Adipocyte (in vitro differentiated cells): ENCODE measurements around the gene CLUH.

ENCODE experiments used
- DNase-seq: peaks from one replicate; pipeline ENCODE4 v3.0.0-alpha.2; 2015; ENCODE audit warnings: low read depth
- H3K27me3 ChIP-seq: replicated peaks from 2 replicates; pipeline ENCODE4 v1.7.0; 2013; ENCODE audit warnings: mild to moderate bottlenecking, low read length, moderate library complexity; ENCODE audit not compliant: control insufficient read depth, insufficient read depth
- H3K36me3 ChIP-seq: 2 replicates; pipeline ENCODE4 v1.7.0; 2013; ENCODE audit warnings: low read length, mild to moderate bottlenecking, moderate library complexity; ENCODE audit not compliant: control insufficient read depth, insufficient read depth, severe bottlenecking
- H3K4me1 ChIP-seq: 2 replicates; pipeline ENCODE4 v1.7.0; 2013; ENCODE audit warnings: mild to moderate bottlenecking, low read length, moderate library complexity; ENCODE audit not compliant: control insufficient read depth, insufficient read depth
- H3K4me3 ChIP-seq: 2 replicates; pipeline ENCODE4 v1.7.0; 2013; ENCODE audit warnings: mild to moderate bottlenecking, low read length, moderate library complexity
- H3K9ac ChIP-seq: 2 replicates; pipeline ENCODE4 v1.7.0; 2013; ENCODE audit warnings: mild to moderate bottlenecking, low read length, moderate library complexity
- H3K9me3 ChIP-seq: 2 replicates; pipeline ENCODE4 v1.7.0; 2013; ENCODE audit warnings: mild to moderate bottlenecking, low read length, moderate library complexity; ENCODE audit not compliant: control insufficient read depth

Gene CLUH, protein sequence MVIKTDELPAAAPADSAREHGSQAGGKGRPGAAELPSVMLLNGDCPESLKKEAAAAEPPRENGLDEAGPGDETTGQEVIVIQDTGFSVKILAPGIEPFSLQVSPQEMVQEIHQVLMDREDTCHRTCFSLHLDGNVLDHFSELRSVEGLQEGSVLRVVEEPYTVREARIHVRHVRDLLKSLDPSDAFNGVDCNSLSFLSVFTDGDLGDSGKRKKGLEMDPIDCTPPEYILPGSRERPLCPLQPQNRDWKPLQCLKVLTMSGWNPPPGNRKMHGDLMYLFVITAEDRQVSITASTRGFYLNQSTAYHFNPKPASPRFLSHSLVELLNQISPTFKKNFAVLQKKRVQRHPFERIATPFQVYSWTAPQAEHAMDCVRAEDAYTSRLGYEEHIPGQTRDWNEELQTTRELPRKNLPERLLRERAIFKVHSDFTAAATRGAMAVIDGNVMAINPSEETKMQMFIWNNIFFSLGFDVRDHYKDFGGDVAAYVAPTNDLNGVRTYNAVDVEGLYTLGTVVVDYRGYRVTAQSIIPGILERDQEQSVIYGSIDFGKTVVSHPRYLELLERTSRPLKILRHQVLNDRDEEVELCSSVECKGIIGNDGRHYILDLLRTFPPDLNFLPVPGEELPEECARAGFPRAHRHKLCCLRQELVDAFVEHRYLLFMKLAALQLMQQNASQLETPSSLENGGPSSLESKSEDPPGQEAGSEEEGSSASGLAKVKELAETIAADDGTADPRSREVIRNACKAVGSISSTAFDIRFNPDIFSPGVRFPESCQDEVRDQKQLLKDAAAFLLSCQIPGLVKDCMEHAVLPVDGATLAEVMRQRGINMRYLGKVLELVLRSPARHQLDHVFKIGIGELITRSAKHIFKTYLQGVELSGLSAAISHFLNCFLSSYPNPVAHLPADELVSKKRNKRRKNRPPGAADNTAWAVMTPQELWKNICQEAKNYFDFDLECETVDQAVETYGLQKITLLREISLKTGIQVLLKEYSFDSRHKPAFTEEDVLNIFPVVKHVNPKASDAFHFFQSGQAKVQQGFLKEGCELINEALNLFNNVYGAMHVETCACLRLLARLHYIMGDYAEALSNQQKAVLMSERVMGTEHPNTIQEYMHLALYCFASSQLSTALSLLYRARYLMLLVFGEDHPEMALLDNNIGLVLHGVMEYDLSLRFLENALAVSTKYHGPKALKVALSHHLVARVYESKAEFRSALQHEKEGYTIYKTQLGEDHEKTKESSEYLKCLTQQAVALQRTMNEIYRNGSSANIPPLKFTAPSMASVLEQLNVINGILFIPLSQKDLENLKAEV (N-terminal part only)

DNA sequence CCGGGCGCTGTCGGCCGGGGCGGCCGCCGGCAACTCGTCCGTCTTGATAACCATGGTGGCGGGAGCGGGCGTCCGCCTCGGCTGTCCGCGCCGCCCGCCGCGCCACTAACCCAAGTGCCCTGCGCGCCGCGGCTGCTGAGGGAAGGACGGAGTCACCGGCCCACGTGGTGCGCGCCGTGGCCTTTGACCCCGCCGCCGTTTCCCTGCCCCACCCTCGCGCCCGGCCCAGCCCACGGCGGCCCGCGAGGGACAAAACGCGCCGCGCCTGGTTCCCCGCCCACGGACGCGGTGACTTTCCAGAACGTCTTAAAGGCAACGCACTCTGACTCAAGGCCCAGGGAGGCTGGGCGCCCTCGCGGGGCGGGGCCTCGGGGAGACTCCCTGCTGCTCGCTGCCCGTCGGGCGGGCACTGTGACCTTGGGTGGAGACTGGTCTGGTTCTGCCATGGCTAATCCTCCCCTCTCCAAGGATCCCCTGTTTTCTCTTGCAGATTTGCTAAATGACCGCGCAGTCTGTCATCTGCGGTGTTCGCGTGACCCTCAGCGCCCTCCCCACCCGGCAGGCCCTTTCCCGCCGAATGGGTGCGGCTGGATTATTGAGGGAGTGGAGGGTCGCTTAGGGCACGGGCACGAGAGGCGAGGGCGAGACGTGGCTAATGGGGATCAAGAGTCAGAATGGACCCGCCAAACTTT, at the start of gene CLUH:
CLUH (minus strand) TSS at position 157 of the 692 bp plus-strand sequence; CDS start at position 54, 103 bp downstream.
- peak within 1 kb of the TSS; percentile 95 for H3K9ac ChIP-seq

DNA sequence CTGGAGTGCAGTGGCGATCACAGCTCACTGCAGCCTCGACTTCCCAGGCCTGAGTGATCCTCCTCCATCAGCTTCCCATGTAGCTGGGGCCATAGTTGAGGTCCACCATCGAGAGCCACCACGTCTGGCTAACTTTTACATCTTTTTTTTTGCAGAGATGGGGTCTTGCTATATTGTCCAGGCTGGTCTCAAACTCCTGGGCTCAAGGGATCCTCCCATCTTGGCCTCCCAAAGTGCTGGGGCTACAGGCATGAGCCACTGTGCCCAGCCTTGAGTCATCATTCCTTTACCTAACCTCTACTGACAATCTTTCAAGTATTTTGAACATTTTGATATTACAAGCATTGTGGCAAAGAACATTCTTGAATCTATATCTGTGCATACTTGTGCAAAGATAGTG, 47.3 kb upstream of the CLUH start:
- Histone ChIP-seq H3K4me3 (no peak overlapping the region), H3K4me1 (peaks cover 2% of the 10 kb centered on the region), H3K36me3 (no peaks in the 10 kb centered on the region), H3K9ac (no peak overlapping the region), H3K9me3 (no peaks in the 10 kb centered on the region), H3K27me3 (peaks cover 22% of the 10 kb centered on the region)
- no peak for DNase-seq

More for the DNA sequence above, at the start of gene CLUH:
- Histone ChIP-seq H3K36me3 (no peaks in the 10 kb centered on the region), H3K27me3 (no peaks in the 10 kb centered on the region), H3K4me3 (peak within 1 kb of the TSS; percentile 96), H3K9me3 (no peaks in the 10 kb centered on the region), H3K4me1 (peaks cover 45% of the 10 kb centered on the region)
- DNase-seq: peak; percentile 98

DNA sequence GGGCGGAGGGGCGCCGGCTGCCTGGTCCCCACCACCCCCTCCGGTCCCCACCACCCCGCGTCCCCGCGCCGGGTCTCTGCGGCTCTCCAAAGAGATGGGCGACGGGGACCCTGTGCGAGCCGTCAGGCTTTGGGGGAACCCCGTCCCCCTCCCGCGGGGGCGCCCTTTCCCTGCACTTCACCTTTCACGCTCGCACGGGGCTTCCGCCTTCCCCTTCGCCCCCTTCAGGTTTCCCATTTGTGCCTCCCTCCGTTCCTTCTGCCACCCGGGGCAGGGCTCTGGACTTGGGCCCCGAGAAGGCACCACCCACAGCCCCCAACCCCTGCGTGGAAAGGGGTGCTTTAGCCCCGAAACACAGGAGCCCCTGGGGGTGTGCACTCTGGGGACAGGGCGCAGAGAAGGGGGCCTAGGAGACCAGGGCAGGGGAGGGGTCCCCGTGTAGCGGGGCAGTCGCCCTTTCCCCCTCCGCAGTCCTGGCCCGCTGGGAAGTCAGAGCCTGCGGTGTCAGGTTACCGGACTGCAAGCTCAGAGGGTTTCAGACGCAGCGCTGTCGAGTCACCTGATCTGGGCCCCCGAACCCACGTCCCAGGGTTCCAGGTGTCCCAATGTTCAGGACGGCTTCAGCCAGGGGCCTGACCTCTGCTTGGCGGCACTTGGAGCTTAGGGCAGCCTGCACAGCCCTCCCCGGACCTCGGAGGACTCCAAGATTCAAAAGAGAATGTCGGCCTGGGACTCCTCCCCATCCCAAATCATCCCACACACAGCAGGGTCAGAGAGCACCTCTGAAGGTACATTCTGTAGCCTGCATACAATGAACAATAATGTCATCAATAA, 44.5 kb upstream of the CLUH start:
- DNase-seq: peak; percentile 7
- Histone ChIP-seq H3K9me3 (no peaks in the 10 kb centered on the region), H3K9ac (no peak overlapping the region), H3K27me3 (peaks cover 26% of the 10 kb centered on the region), H3K36me3 (no peaks in the 10 kb centered on the region), H3K4me1 (peaks cover 2% of the 10 kb centered on the region), H3K4me3 (peak overlapping the region; percentile 4)

DNA sequence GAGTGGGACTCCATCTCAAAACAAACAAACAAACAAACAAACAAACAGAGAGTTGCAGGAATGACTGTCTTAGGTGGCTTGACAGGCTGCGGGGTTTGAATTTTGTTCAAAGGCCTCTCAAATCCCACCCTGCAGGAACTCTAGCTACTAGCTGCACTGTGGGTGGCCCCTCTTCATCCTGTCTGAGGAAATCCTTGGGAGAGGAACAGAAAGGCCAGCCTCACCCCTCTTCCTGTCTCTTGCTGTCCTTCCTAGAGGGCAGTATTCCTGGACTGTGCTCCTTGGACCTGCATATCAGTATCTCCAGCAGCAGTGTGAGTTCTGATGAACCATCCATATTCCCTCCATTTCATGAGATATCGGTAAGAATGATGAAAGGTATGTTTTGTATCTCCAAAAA, 39.9 kb upstream of the CLUH start:
- no peak for DNase-seq
- H3K27me3 ChIP-seq: peaks cover 44% of the 10 kb centered on the region
- peaks cover 2% of the 10 kb centered on the region for H3K4me1 ChIP-seq
- H3K9ac ChIP-seq: no peak overlapping the region
- no peaks in the 10 kb centered on the region for H3K9me3 ChIP-seq
- no peak overlapping the region for H3K4me3 ChIP-seq
- H3K36me3 ChIP-seq: no peaks in the 10 kb centered on the region

DNA sequence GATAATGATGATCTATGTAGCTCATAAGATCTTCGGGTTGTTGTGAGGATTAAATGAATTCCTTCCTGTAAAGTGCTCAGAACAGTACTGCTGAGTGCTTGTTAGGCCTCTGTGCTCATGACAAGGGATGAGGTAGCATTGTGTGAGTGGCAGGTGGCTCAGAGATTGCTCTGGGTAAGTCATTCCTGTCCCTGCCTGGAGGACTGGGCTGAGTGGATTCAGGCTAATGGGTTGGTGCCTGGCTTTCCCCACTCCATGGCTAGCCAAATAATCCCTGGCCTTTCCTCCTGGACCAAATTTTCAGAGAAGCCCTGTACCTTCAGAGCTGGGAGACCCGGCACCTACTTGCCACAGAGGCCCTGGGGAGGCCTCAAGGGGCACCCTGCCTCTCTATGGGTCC, 39.2 kb upstream of the CLUH start:
- Histone ChIP-seq H3K27me3 (peaks cover 44% of the 10 kb centered on the region), H3K4me3 (no peak overlapping the region), H3K9me3 (no peaks in the 10 kb centered on the region), H3K9ac (no peak overlapping the region), H3K4me1 (no peaks in the 10 kb centered on the region), H3K36me3 (no peaks in the 10 kb centered on the region)
- no peak for DNase-seq

DNA sequence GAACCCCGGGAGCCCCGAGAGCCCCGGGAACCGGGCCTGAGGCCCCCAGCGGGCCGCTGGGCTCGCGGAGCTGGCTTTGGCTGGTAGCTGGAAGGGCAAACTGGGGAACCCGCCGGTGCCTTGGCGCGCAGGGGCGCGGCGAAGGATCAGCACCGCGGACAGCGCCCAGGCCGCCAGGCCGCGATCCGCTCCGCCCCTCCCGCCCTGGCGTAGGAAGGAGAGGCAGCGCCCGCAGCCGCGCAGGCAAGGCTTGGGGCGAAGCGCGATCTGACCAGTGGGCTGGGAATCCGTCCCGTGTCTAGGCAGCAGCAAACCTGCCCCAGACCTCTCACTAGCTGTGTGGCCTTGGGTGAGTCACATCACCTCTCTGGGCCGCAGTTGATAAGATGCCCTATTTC, 38.2 kb upstream of the CLUH start:
- H3K4me1 ChIP-seq: no peaks in the 10 kb centered on the region
- H3K36me3 ChIP-seq: no peaks in the 10 kb centered on the region
- H3K9ac ChIP-seq: no peak overlapping the region
- H3K9me3 ChIP-seq: no peaks in the 10 kb centered on the region
- H3K4me3 ChIP-seq: no peak overlapping the region
- H3K27me3 ChIP-seq: peaks cover 53% of the 10 kb centered on the region
- peak; percentile 78 for DNase-seq

DNA sequence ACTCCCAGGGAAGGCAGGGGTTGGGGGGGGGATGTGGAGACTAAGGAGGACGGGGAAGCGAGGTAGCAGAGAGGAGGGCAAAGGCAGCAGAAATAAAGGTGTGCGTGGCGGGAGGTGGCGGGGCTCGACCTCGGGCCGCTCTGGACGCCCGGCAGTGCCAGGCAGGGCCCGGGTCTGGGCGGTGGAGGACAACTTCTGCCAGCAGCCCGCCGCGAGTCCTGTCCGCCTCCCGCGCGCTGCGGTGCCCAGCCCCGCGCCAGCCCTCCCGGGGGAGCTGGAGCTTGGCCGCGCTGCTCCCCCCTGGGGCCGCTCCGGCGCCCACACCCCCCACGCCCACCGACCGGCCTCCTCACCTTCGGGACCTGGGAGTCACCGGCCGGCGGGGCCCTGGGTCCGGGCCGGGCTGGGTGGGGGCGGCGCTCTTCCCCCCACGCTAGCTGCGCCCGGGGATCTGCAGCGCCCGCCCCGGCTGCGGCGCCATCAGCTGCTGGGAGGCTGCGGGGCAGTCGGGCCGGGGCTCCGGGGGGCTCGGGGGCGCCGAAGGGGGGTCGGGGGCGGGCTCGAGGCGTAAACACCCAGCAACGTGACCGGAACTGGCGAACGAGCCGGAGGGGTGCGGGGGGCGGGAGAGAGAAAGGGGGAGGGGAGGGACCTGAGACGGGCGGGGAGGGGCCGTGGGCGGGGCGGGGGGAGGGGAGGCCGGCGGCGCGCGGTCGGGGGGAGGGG, 37.7 kb upstream of the CLUH start, which contains the start of gene CCDC92B:
CCDC92B (minus strand) TSS at position 595 of the 726 bp plus-strand sequence. CDS start 14,507 bp downstream, outside the sequence.
- Histone ChIP-seq H3K4me3 (no peak within 1 kb of the TSS), H3K9me3 (no peaks in the 10 kb centered on the region), H3K36me3 (no peaks in the 10 kb centered on the region), H3K4me1 (no peaks in the 10 kb centered on the region), H3K27me3 (peaks cover 58% of the 10 kb centered on the region), H3K9ac (no peak within 1 kb of the TSS)
- DNase-seq: no peak

DNA sequence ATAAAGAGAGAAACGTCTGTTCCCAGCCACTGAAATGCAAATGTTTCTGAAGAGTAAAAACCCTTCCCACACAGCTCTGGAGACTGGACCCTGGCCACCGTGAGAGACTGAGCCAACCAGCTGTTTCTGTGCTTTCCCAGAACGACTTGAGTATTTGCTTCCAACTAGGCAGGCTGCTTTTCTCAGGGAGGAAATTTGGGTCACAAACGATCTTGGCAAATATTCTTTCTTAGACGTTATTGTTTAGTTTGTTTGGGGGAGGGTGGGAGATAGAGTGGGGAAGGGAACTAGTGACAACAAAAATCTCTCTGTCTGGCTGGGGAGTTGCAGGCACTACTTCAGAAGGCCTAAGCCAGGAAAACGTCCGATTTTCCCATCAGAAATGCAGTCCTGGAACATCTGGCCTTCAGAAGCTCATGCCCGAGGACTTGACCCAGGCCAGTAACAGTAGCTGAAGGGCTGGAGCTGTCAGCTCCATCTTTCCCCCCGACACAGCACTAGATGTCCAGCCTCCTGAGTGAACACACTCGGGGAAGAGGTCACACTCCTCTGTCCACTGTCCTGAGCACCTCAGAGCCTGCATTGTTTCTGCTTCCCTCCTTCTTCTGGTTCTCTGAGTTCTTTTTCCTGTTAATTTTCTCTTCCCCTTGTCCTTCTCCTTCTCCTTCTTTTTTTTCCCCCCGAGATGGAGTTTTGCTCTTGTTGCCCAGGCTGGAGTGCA, 33.9 kb upstream of the CLUH start:
- Histone ChIP-seq H3K9me3 (no peaks in the 10 kb centered on the region), H3K9ac (no peak overlapping the region), H3K4me3 (no peak overlapping the region), H3K4me1 (no peaks in the 10 kb centered on the region), H3K36me3 (no peaks in the 10 kb centered on the region), H3K27me3 (peaks cover 57% of the 10 kb centered on the region)
- DNase-seq: no peak

DNA sequence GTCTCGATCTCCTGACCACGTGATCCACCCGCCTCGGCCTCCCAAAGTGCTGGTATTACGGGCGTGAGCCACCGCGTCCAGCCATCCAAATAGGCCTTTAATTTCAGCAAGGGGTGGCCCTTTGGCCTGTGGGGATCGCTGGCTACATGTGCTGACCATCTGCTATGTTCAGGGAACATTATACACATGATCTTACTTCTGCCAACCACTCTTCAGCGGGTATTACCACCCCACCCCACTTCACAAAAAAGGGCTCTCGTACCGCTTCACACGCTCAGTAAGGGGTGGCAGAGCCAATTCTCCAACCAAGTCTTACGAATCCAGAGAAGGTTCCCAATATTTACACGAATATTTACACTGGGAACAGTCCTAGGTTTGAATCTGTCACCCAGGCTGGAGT, 26.1 kb upstream of the CLUH start:
- no peaks in the 10 kb centered on the region for H3K4me1 ChIP-seq
- H3K9ac ChIP-seq: no peak overlapping the region
- H3K9me3 ChIP-seq: no peaks in the 10 kb centered on the region
- H3K36me3 ChIP-seq: no peaks in the 10 kb centered on the region
- no peak for DNase-seq
- H3K27me3 ChIP-seq: peaks cover 31% of the 10 kb centered on the region
- no peak overlapping the region for H3K4me3 ChIP-seq
